Activated T-cell treated with anti-CD3 and anti-CD28 coated beads, Interleukin-2, amount 50 U/mL, for 4 hours (primary cell): Measurements from ENCODE around the gene APLN. TPM values are rescaled to one million over a fixed set of nuclear protein-coding genes. Genes with fewer than 3 reads are reported as not detected.
A peak's percentile ranks its signal among the peaks of the same experiment; 100 is the strongest.

Experiments
- ATAC-seq, 2 donors: fragments of 200-7000 bp; cut with Tn5 transposase; one replicate each; pipeline ENCODE4 v1.10.0; 2021
- DNase-seq: peaks from one replicate; pipeline ENCODE4 v3.0.0-alpha.2; 2020
- H3K27me3 Mint-ChIP-seq: one replicate; pipeline ENCODE4 v1.8.0; 2021; ENCODE audit warnings: low read depth, mixed read lengths
- H3K36me3 Mint-ChIP-seq: one replicate; pipeline ENCODE4 v1.8.0; 2022; ENCODE audit warnings: mixed read lengths; ENCODE audit not compliant: insufficient read depth
- H3K4me1 Mint-ChIP-seq: one replicate; pipeline ENCODE4 v1.8.0; 2021; ENCODE audit warnings: low read depth, mixed read lengths
- H3K4me3 Mint-ChIP-seq: one replicate; pipeline ENCODE4 v1.8.0; 2021; ENCODE audit warnings: mild to moderate bottlenecking, moderate library complexity, mixed read lengths
- H3K9me3 Mint-ChIP-seq: one replicate; pipeline ENCODE4 v1.8.0; 2021; ENCODE audit warnings: mixed read lengths
- total RNA-seq, 3 donors: library from RNA; stranded (reverse); gene quantifications; one replicate each; pipeline ENCODE4 v1.2.1, GENCODE V29; 2021

Gene APLN
- total RNA-seq: under 1 TPM; 0.11 to 0.18 (median 0.11) TPM

- peak within 1 kb of the TSS; percentile 68 for H3K4me3 Mint-ChIP-seq
- DNase-seq (no peak), ATAC-seq (peak; percentile 61 to 63)
- H3K9me3 Mint-ChIP-seq: no peaks in the 10 kb centered on the region
- no peaks in the 10 kb centered on the region for H3K36me3 Mint-ChIP-seq
- H3K4me1 Mint-ChIP-seq: peaks cover 7% of the 10 kb centered on the region
- H3K27me3 Mint-ChIP-seq: peaks cover 16% of the 10 kb centered on the region
Observed at GRCh38 chrX:129654652-129655546, at the start of gene APLN. TSS of gene APLN (minus strand) at chrX:129654956. CDS start at chrX:129654630, 326 bp downstream.

GRCh38 chrX:129704491-129704890, 49.7 kb upstream of the APLN start:
- no peak overlapping the region for H3K4me3 Mint-ChIP-seq
- no peak for ATAC-seq
- no peaks in the 10 kb centered on the region for H3K4me1 Mint-ChIP-seq
- no peaks in the 10 kb centered on the region for H3K27me3 Mint-ChIP-seq
- no peak for DNase-seq
- peaks cover 3% of the 10 kb centered on the region for H3K9me3 Mint-ChIP-seq
- no peaks in the 10 kb centered on the region for H3K36me3 Mint-ChIP-seq

- Mint-ChIP-seq H3K27me3 (no peaks in the 10 kb centered on the region), H3K36me3 (no peaks in the 10 kb centered on the region), H3K4me3 (no peak overlapping the region), H3K9me3 (no peaks in the 10 kb centered on the region), H3K4me1 (no peaks in the 10 kb centered on the region)
- DNase-seq: no peak
- no peak for ATAC-seq
Observed at GRCh38 chrX:129701624-129702069, 46.9 kb upstream of the APLN start.

- Mint-ChIP-seq H3K36me3 (no peaks in the 10 kb centered on the region), H3K4me3 (no peak overlapping the region), H3K4me1 (no peaks in the 10 kb centered on the region), H3K9me3 (no peaks in the 10 kb centered on the region), H3K27me3 (no peaks in the 10 kb centered on the region)
- DNase-seq (no peak), ATAC-seq (no peak)
Observed at GRCh38 chrX:129700536-129700935, 45.8 kb upstream of the APLN start.

- DNase-seq: no peak
- H3K4me1 Mint-ChIP-seq: no peaks in the 10 kb centered on the region
- no peaks in the 10 kb centered on the region for H3K36me3 Mint-ChIP-seq
- no peak overlapping the region for H3K4me3 Mint-ChIP-seq
- no peak for ATAC-seq
- no peaks in the 10 kb centered on the region for H3K27me3 Mint-ChIP-seq
- no peaks in the 10 kb centered on the region for H3K9me3 Mint-ChIP-seq
Observed at GRCh38 chrX:129698150-129698549, 43.4 kb upstream of the APLN start.

GRCh38 chrX:129697204-129697829, 42.6 kb upstream of the APLN start:
- H3K36me3 Mint-ChIP-seq: no peaks in the 10 kb centered on the region
- no peak for ATAC-seq
- no peaks in the 10 kb centered on the region for H3K27me3 Mint-ChIP-seq
- no peak overlapping the region for H3K4me3 Mint-ChIP-seq
- H3K4me1 Mint-ChIP-seq: no peaks in the 10 kb centered on the region
- H3K9me3 Mint-ChIP-seq: no peaks in the 10 kb centered on the region
- no peak for DNase-seq

- H3K27me3 Mint-ChIP-seq: no peaks in the 10 kb centered on the region
- H3K36me3 Mint-ChIP-seq: no peaks in the 10 kb centered on the region
- H3K9me3 Mint-ChIP-seq: no peaks in the 10 kb centered on the region
- DNase-seq (no peak), ATAC-seq (no peak)
- H3K4me3 Mint-ChIP-seq: no peak overlapping the region
- H3K4me1 Mint-ChIP-seq: no peaks in the 10 kb centered on the region
Observed at GRCh38 chrX:129696463-129697155, 41.9 kb upstream of the APLN start.

GRCh38 chrX:129695937-129696336, 41.2 kb upstream of the APLN start:
- Mint-ChIP-seq H3K9me3 (no peaks in the 10 kb centered on the region), H3K27me3 (no peaks in the 10 kb centered on the region), H3K36me3 (no peaks in the 10 kb centered on the region), H3K4me3 (no peak overlapping the region), H3K4me1 (no peaks in the 10 kb centered on the region)
- no peak for ATAC-seq
- DNase-seq: no peak

- H3K36me3 Mint-ChIP-seq: no peaks in the 10 kb centered on the region
- ATAC-seq (no peak), DNase-seq (no peak)
- no peak overlapping the region for H3K4me3 Mint-ChIP-seq
- H3K27me3 Mint-ChIP-seq: no peaks in the 10 kb centered on the region
- H3K4me1 Mint-ChIP-seq: no peaks in the 10 kb centered on the region
- H3K9me3 Mint-ChIP-seq: no peaks in the 10 kb centered on the region
Observed at GRCh38 chrX:129695535-129695934, 40.8 kb upstream of the APLN start.

GRCh38 chrX:129694805-129695204, 40.0 kb upstream of the APLN start:
- Mint-ChIP-seq H3K27me3 (no peaks in the 10 kb centered on the region), H3K4me1 (no peaks in the 10 kb centered on the region)
- ATAC-seq: no peak

GRCh38 chrX:129693354-129693753, 38.6 kb upstream of the APLN start:
- H3K4me3 Mint-ChIP-seq: no peak overlapping the region
- H3K4me1 Mint-ChIP-seq: no peaks in the 10 kb centered on the region
- no peaks in the 10 kb centered on the region for H3K27me3 Mint-ChIP-seq
- H3K36me3 Mint-ChIP-seq: no peaks in the 10 kb centered on the region
- no peaks in the 10 kb centered on the region for H3K9me3 Mint-ChIP-seq
- no peak for ATAC-seq
- no peak for DNase-seq

More at GRCh38 chrX:129694805-129695204, 40.0 kb upstream of the APLN start:
- Mint-ChIP-seq H3K36me3 (no peaks in the 10 kb centered on the region), H3K9me3 (no peaks in the 10 kb centered on the region), H3K4me3 (no peak overlapping the region)
- no peak for DNase-seq

- no peaks in the 10 kb centered on the region for H3K4me1 Mint-ChIP-seq
- no peaks in the 10 kb centered on the region for H3K36me3 Mint-ChIP-seq
- ATAC-seq: no peak
- DNase-seq: no peak
- H3K4me3 Mint-ChIP-seq: no peak overlapping the region
- H3K9me3 Mint-ChIP-seq: no peaks in the 10 kb centered on the region
- H3K27me3 Mint-ChIP-seq: no peaks in the 10 kb centered on the region
Observed at GRCh38 chrX:129690435-129690834, 35.7 kb upstream of the APLN start.

- Mint-ChIP-seq H3K27me3 (no peaks in the 10 kb centered on the region), H3K4me3 (no peak overlapping the region), H3K9me3 (no peaks in the 10 kb centered on the region), H3K4me1 (no peaks in the 10 kb centered on the region), H3K36me3 (no peaks in the 10 kb centered on the region)
- DNase-seq (no peak), ATAC-seq (no peak)
Observed at GRCh38 chrX:129689796-129690195, 35.0 kb upstream of the APLN start.

- no peaks in the 10 kb centered on the region for H3K4me1 Mint-ChIP-seq
- H3K4me3 Mint-ChIP-seq: no peak overlapping the region
- no peaks in the 10 kb centered on the region for H3K9me3 Mint-ChIP-seq
- no peaks in the 10 kb centered on the region for H3K27me3 Mint-ChIP-seq
- H3K36me3 Mint-ChIP-seq: no peaks in the 10 kb centered on the region
- no peak for DNase-seq
- ATAC-seq: no peak
Observed at GRCh38 chrX:129688097-129688496, 33.3 kb upstream of the APLN start.
